GM12892 (cell line): ENCODE results near the gene TMTC1.

Experiments used
- POLR2AphosphoS5 ChIP-seq: IDR thresholded peaks from 2 replicates; pipeline ENCODE4 v1.6.1; 2011; ENCODE audit warnings: low read depth, low read length, control low read depth
- TAF1 ChIP-seq: IDR thresholded peaks from 2 replicates; pipeline ENCODE4 v1.6.1; 2011; ENCODE audit warnings: low read depth, mild to moderate bottlenecking, control low read depth, low read length, borderline replicate concordance

DNA sequence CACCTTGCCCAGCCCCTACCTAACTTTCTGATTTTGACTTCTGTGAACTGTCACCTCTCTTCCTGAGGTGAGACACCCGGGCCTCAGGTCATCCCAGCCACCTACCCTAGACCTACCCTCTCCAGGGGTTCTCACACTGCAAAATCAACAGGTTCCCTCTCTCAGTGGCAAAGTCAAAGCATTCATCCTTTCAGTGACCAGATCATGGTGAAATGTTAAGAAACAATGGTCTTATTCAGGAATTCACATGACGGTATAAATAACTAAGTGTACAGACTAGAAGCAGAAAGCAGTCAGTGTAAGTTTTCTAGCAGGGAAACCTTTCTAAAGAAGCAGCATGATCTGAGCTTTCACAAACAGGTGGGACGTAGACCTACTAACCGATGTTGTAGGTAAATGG lies 133.4 kb downstream of the TMTC1 start:
- TF ChIP-seq POLR2AphosphoS5 (no peak), TAF1 (no peak)
